ENCODE data around the gene ANXA2R. TPM values are rescaled to one million over a fixed set of nuclear protein-coding genes. Genes with fewer than 3 reads are reported as not detected.

The ANXA2R gene
- total RNA-seq, 1 experiment from 2014 or later: 0.98 TPM

GRCh38 chr5:43049236-43049635 lies 9.1 kb upstream of the ANXA2R start:
- peaks cover 6% of the 10 kb centered on the region for H3K4me1 Mint-ChIP-seq (ENCODE audit: insufficient read depth, unreplicated experiment)
- no peaks in the 10 kb centered on the region for H3K27me3 Mint-ChIP-seq (ENCODE audit: insufficient read depth, unreplicated experiment)
- no peak overlapping the region for H3K4me3 Mint-ChIP-seq (ENCODE audit: unreplicated experiment)
- no peak for DNase-seq (ENCODE audit: unreplicated experiment)
- peaks cover 19% of the 10 kb centered on the region for H3K36me3 Mint-ChIP-seq (ENCODE audit: insufficient read depth, unreplicated experiment)
- TF ChIP-seq CTCF (IDR thresholded peaks at IDR 0.05; ENCODE audit: unreplicated experiment): no peak
- ChIA-PET POLR2A (interaction anchor here (1.8 to 2.3 kb wide), 2 partner anchors 8 to 16 kb away, joined by 8 to 10 read pairs; no protein-coding TSS in a partner anchor), CTCF (interaction anchor here (0.5 to 1.3 kb wide), 3 partner anchors 51 to 121 kb away, joined by 3 to 5 read pairs (median 4); no protein-coding TSS in a partner anchor)
- no TSS peak for BruUV-seq (replicated peaks)
- H3K9me3 Mint-ChIP-seq (ENCODE audit: unreplicated experiment): peaks cover 3% of the 10 kb centered on the region
- H3K27ac Mint-ChIP-seq (ENCODE audit: low read depth, unreplicated experiment): no peak overlapping the region
- intact Hi-C loops (cut with micrococcal nuclease): no loop called here

GRCh38 chr5:43046474-43046873 lies 6.4 kb upstream of the ANXA2R start:
- H3K36me3 Mint-ChIP-seq (ENCODE audit: insufficient read depth, unreplicated experiment): peaks cover 13% of the 10 kb centered on the region
- ChIA-PET POLR2A (interaction anchor here (0.6 to 7.7 kb wide), 2 partner anchors 20 to 64 kb away, joined by 3 to 181 read pairs; no protein-coding TSS in a partner anchor), CTCF (interaction anchor here (0.6 to 1.7 kb wide), 6 partner anchors 18 to 138 kb away, joined by 3 to 7 read pairs (median 3); no protein-coding TSS in a partner anchor)
- no peak overlapping the region for H3K27ac Mint-ChIP-seq (ENCODE audit: low read depth, unreplicated experiment)
- no peaks in the 10 kb centered on the region for H3K9me3 Mint-ChIP-seq (ENCODE audit: unreplicated experiment)
- intact Hi-C loops (cut with micrococcal nuclease): no loop called here
- no peak for TF ChIP-seq CTCF (IDR thresholded peaks at IDR 0.05; ENCODE audit: unreplicated experiment)
- no peak overlapping the region for H3K4me3 Mint-ChIP-seq (ENCODE audit: unreplicated experiment)
- peaks cover 6% of the 10 kb centered on the region for H3K4me1 Mint-ChIP-seq (ENCODE audit: insufficient read depth, unreplicated experiment)
- BruUV-seq (replicated peaks): no TSS peak
- no peak for DNase-seq (ENCODE audit: unreplicated experiment)
- H3K27me3 Mint-ChIP-seq (ENCODE audit: insufficient read depth, unreplicated experiment): no peaks in the 10 kb centered on the region

- no peaks in the 10 kb centered on the region for H3K27me3 Mint-ChIP-seq (ENCODE audit: insufficient read depth, unreplicated experiment)
- CTCF ChIA-PET: interaction anchor here (0.7 to 1.7 kb wide), 2 partner anchors 19 to 269 kb away, joined by 3 to 7 read pairs; no protein-coding TSS in a partner anchor
- BruUV-seq (replicated peaks): no TSS peak
- H3K4me1 Mint-ChIP-seq (ENCODE audit: insufficient read depth, unreplicated experiment): peaks cover 6% of the 10 kb centered on the region
- TF ChIP-seq CTCF (IDR thresholded peaks at IDR 0.05; ENCODE audit: unreplicated experiment): no peak
- no peaks in the 10 kb centered on the region for H3K9me3 Mint-ChIP-seq (ENCODE audit: unreplicated experiment)
- no peak for DNase-seq (ENCODE audit: unreplicated experiment)
- intact Hi-C loops (cut with micrococcal nuclease): no loop called here
- POLR2A ChIA-PET: interaction anchor here (0.7 to 7.7 kb wide), 3 partner anchors 16 to 62 kb away, joined by 3 to 181 read pairs (median 4); no protein-coding TSS in a partner anchor
- H3K36me3 Mint-ChIP-seq (ENCODE audit: insufficient read depth, unreplicated experiment): peaks cover 9% of the 10 kb centered on the region
- H3K4me3 Mint-ChIP-seq (ENCODE audit: unreplicated experiment): no peak overlapping the region
- no peak overlapping the region for H3K27ac Mint-ChIP-seq (ENCODE audit: low read depth, unreplicated experiment)
Measured at GRCh38 chr5:43045236-43045635, 5.1 kb upstream of the ANXA2R start.

GRCh38 chr5:43044181-43044914 lies 4.2 kb upstream of the ANXA2R start:
- Mint-ChIP-seq H3K27ac (ENCODE audit: low read depth, unreplicated experiment) (no peak overlapping the region), H3K4me3 (ENCODE audit: unreplicated experiment) (no peak overlapping the region), H3K36me3 (ENCODE audit: insufficient read depth, unreplicated experiment) (peaks cover 9% of the 10 kb centered on the region), H3K27me3 (ENCODE audit: insufficient read depth, unreplicated experiment) (no peaks in the 10 kb centered on the region), H3K9me3 (ENCODE audit: unreplicated experiment) (no peaks in the 10 kb centered on the region), H3K4me1 (ENCODE audit: insufficient read depth, unreplicated experiment) (peaks cover 6% of the 10 kb centered on the region)
- BruUV-seq (replicated peaks): TSS peak; percentile 6
- no peak for TF ChIP-seq CTCF (IDR thresholded peaks at IDR 0.05; ENCODE audit: unreplicated experiment)
- intact Hi-C loops (cut with micrococcal nuclease): no loop called here
- no peak for DNase-seq (ENCODE audit: unreplicated experiment)
- ChIA-PET CTCF (interaction anchor here (0.5 kb wide), 1 partner anchor 292 kb away, joined by 4 read pairs; no protein-coding TSS in a partner anchor), POLR2A (interaction anchor here (0.7 to 7.7 kb wide), 2 partner anchors 16 to 22 kb away, joined by 4 to 181 read pairs; no protein-coding TSS in a partner anchor)
